Mesenchymal stem cell (in vitro differentiated cells and primary cell): ENCODE results near the gene CEACAM18.

ENCODE experiments used
- DNase-seq: peaks from one replicate; pipeline ENCODE4 v3.0.0-alpha.2; 2013
- H2AFZ ChIP-seq: one replicate; pipeline ENCODE4 v1.6.1; 2013; ENCODE audit warnings: low read depth, mild to moderate bottlenecking, control low read depth, inconsistent platforms, low read length, moderate library complexity
- H2AK5ac ChIP-seq: 2 replicates; pipeline ENCODE4 v1.6.1; 2013; ENCODE audit warnings: low read length, moderate library complexity, mild to moderate bottlenecking, inconsistent platforms; ENCODE audit not compliant: severe bottlenecking
- H2BK120ac ChIP-seq: one replicate; pipeline ENCODE4 v1.6.1; 2013; ENCODE audit warnings: low read depth, mild to moderate bottlenecking, inconsistent platforms, low read length, moderate library complexity
- H2BK12ac ChIP-seq, 2 experiments: one replicate each; pipeline ENCODE4 v1.6.1; 2013; ENCODE audit warnings: inconsistent platforms in 2 of 2, low read length in 2 of 2, mild to moderate bottlenecking in 2 of 2, moderate library complexity in 2 of 2, control low read depth in 1 of 2
- H2BK15ac ChIP-seq: one replicate; pipeline ENCODE4 v1.6.1; 2013; ENCODE audit warnings: mild to moderate bottlenecking, low read depth, inconsistent platforms; ENCODE audit not compliant: poor library complexity, severe bottlenecking
- H2BK5ac ChIP-seq: 2 replicates; pipeline ENCODE4 v1.6.1; 2013; ENCODE audit warnings: low read depth, mild to moderate bottlenecking, low read length, control low read depth, inconsistent platforms; ENCODE audit not compliant: poor library complexity, severe bottlenecking
- H3K14ac ChIP-seq, 2 experiments: one replicate each; pipeline ENCODE4 v1.6.1; 2013; ENCODE audit warnings: inconsistent platforms in 2 of 2, low read length in 2 of 2, control low read depth in 1 of 2, mild to moderate bottlenecking in 1 of 2, moderate library complexity in 1 of 2
- H3K18ac ChIP-seq, 2 experiments: one replicate each; pipeline ENCODE4 v1.6.1; 2013; ENCODE audit warnings: inconsistent platforms in 2 of 2, low read length in 2 of 2, control low read depth in 1 of 2, low read depth in 1 of 2, mild to moderate bottlenecking in 1 of 2
- H3K23ac ChIP-seq, 2 experiments: one replicate each; pipeline ENCODE4 v1.6.1; 2013; ENCODE audit warnings: inconsistent platforms in 2 of 2, low read length in 2 of 2, mild to moderate bottlenecking in 2 of 2, moderate library complexity in 2 of 2, control low read depth in 1 of 2
- H3K27ac ChIP-seq: 2 replicates; pipeline ENCODE4 v1.5.1; 2013; ENCODE audit warnings: mild to moderate bottlenecking, moderate library complexity, low read length, control low read depth, inconsistent platforms; ENCODE audit not compliant: poor library complexity, severe bottlenecking
- H3K27me3 ChIP-seq, 2 experiments: 2 replicates each; pipeline versions ENCODE4 v1.6.1 to v1.7.0; 2013; ENCODE audit warnings: low read length in 2 of 2, mild to moderate bottlenecking in 2 of 2, moderate library complexity in 2 of 2, control low read depth in 1 of 2, inconsistent platforms in 1 of 2; ENCODE audit not compliant: control insufficient read depth in 1 of 2, insufficient read depth in 1 of 2
- H3K36me3 ChIP-seq, 2 experiments: 2 replicates each; pipeline versions ENCODE4 v1.6.1 to v1.7.0; 2013; ENCODE audit warnings: low read length in 2 of 2, control low read depth in 1 of 2, inconsistent platforms in 1 of 2, low read depth in 1 of 2, mild to moderate bottlenecking in 1 of 2; ENCODE audit not compliant: insufficient read depth in 2 of 2, control insufficient read depth in 1 of 2
- H3K4ac ChIP-seq, 2 experiments: one replicate each; pipeline ENCODE4 v1.6.1; 2013; ENCODE audit warnings: inconsistent platforms in 2 of 2, low read length in 2 of 2, mild to moderate bottlenecking in 2 of 2, moderate library complexity in 2 of 2, control low read depth in 1 of 2, low read depth in 1 of 2
- H3K4me1 ChIP-seq: 2 replicates; pipeline ENCODE4 v1.6.1; 2013; ENCODE audit warnings: low read depth, low read length, control low read depth; ENCODE audit not compliant: control insufficient read depth, insufficient read depth
- H3K4me2 ChIP-seq: 2 replicates; pipeline ENCODE4 v1.6.1; 2013; ENCODE audit warnings: low read length, mild to moderate bottlenecking, inconsistent platforms; ENCODE audit not compliant: poor library complexity, severe bottlenecking
- H3K4me3 ChIP-seq, 2 experiments: 2 replicates each; pipeline versions ENCODE4 v1.5.1 to v1.7.0; 2013; ENCODE audit warnings: low read length in 2 of 2, mild to moderate bottlenecking in 2 of 2, control low read depth in 1 of 2, low read depth in 1 of 2; ENCODE audit not compliant: insufficient read depth in 1 of 2
- H3K79me1 ChIP-seq: replicated peaks from 2 replicates; pipeline ENCODE4 v1.6.1; 2013; ENCODE audit warnings: mild to moderate bottlenecking, control low read depth, low read length, inconsistent platforms; ENCODE audit not compliant: poor library complexity, severe bottlenecking
- H3K9ac ChIP-seq: 2 replicates; pipeline ENCODE4 v1.7.0; 2013; ENCODE audit warnings: mild to moderate bottlenecking, low read length, moderate library complexity
- H3K9me3 ChIP-seq: 2 replicates; pipeline ENCODE4 v1.7.0; 2013; ENCODE audit warnings: mild to moderate bottlenecking, low read length; ENCODE audit not compliant: control insufficient read depth
- H4K8ac ChIP-seq: one replicate; pipeline ENCODE4 v1.6.1; 2013; ENCODE audit warnings: inconsistent platforms, mild to moderate bottlenecking, low read length, moderate library complexity
- H4K91ac ChIP-seq: one replicate; pipeline ENCODE4 v1.6.1; 2013; ENCODE audit warnings: mild to moderate bottlenecking, low read length, inconsistent platforms
- WGBS: methylation state at CpG from one replicate; pipeline ENCODE4 v1.1.7; 2013; ENCODE audit warnings: mixed read lengths; 5-methylcytosine and 5-hydroxymethylcytosine counted together

CEACAM18 gene

GRCh38 chr19:51434456-51434855 lies 43.9 kb upstream of the CEACAM18 start:
- no peaks in the 10 kb centered on the region for H3K79me1 ChIP-seq
- H3K9ac ChIP-seq, result no peak overlapping the region
- no peak overlapping the region for H2BK12ac ChIP-seq
- WGBS, result 33% methylated on average over 1 of the region's 1 CpG
- no peak overlapping the region for H3K23ac ChIP-seq
- H2BK120ac ChIP-seq, result no peak overlapping the region
- H3K27ac ChIP-seq, result no peak overlapping the region
- no peak overlapping the region for H4K8ac ChIP-seq
- DNase-seq, result no peak
- H2BK15ac ChIP-seq, result no peak overlapping the region
- H2BK5ac ChIP-seq, result no peak overlapping the region
- no peaks in the 10 kb centered on the region for H3K9me3 ChIP-seq
- H3K36me3 ChIP-seq, result no peaks in the 10 kb centered on the region
- no peak overlapping the region for H2AK5ac ChIP-seq
- H3K27me3 ChIP-seq, result peaks cover 0 to 28% of the 10 kb centered on the region in 2 experiments
- no peak overlapping the region for H4K91ac ChIP-seq
- no peak overlapping the region for H3K4ac ChIP-seq
- no peak overlapping the region for H2AFZ ChIP-seq
- H3K4me2 ChIP-seq, result no peak overlapping the region
- H3K4me1 ChIP-seq, result no peaks in the 10 kb centered on the region
- no peak overlapping the region for H3K4me3 ChIP-seq
- no peak overlapping the region for H3K14ac ChIP-seq
- H3K18ac ChIP-seq, result no peak overlapping the region

GRCh38 chr19:51439021-51439465 lies 39.3 kb upstream of the CEACAM18 start:
- H3K9me3 ChIP-seq, result no peaks in the 10 kb centered on the region
- no peaks in the 10 kb centered on the region for H3K36me3 ChIP-seq
- no peak overlapping the region for H3K9ac ChIP-seq

GRCh38 chr19:51440052-51440451 lies 38.3 kb upstream of the CEACAM18 start:
- H2BK5ac ChIP-seq, result no peak overlapping the region
- no peak overlapping the region for H3K4me3 ChIP-seq
- H2BK15ac ChIP-seq, result no peak overlapping the region
- H4K8ac ChIP-seq, result no peak overlapping the region
- peaks cover 0 to 45% of the 10 kb centered on the region in 2 experiments for H3K27me3 ChIP-seq
- H3K4ac ChIP-seq, result no peak overlapping the region
- no peak overlapping the region for H3K4me2 ChIP-seq
- 47% methylated on average over 2 of the region's 2 CpGs for WGBS
- H2BK12ac ChIP-seq, result no peak overlapping the region
- no peak overlapping the region for H3K27ac ChIP-seq
- H2BK120ac ChIP-seq, result no peak overlapping the region
- no peak overlapping the region for H3K9ac ChIP-seq
- no peaks in the 10 kb centered on the region for H3K36me3 ChIP-seq
- no peak overlapping the region for H3K18ac ChIP-seq
- no peak overlapping the region for H3K14ac ChIP-seq
- H3K4me1 ChIP-seq, result no peaks in the 10 kb centered on the region
- no peak for DNase-seq
- no peak overlapping the region for H2AK5ac ChIP-seq
- H2AFZ ChIP-seq, result no peak overlapping the region
- H4K91ac ChIP-seq, result no peak overlapping the region
- H3K23ac ChIP-seq, result no peak overlapping the region
- H3K79me1 ChIP-seq, result no peaks in the 10 kb centered on the region
- H3K9me3 ChIP-seq, result no peaks in the 10 kb centered on the region

More at GRCh38 chr19:51439021-51439465, 39.3 kb upstream of the CEACAM18 start:
- H2BK120ac ChIP-seq, result no peak overlapping the region
- H3K4ac ChIP-seq, result no peak overlapping the region
- no peak overlapping the region for H2AFZ ChIP-seq
- no peak overlapping the region for H3K4me2 ChIP-seq
- H2AK5ac ChIP-seq, result no peak overlapping the region
- H3K4me3 ChIP-seq, result no peak overlapping the region
- WGBS, result 70% methylated on average over 4 of the region's 5 CpGs
- H3K27ac ChIP-seq, result no peak overlapping the region
- H3K4me1 ChIP-seq, result no peaks in the 10 kb centered on the region
- no peak overlapping the region for H3K23ac ChIP-seq
- no peak overlapping the region for H2BK15ac ChIP-seq
- no peaks in the 10 kb centered on the region for H3K79me1 ChIP-seq
- H2BK12ac ChIP-seq, result no peak overlapping the region
- H4K91ac ChIP-seq, result no peak overlapping the region
- H4K8ac ChIP-seq, result no peak overlapping the region
- H2BK5ac ChIP-seq, result no peak overlapping the region
- no peak for DNase-seq
- no peak overlapping the region for H3K18ac ChIP-seq
- H3K27me3 ChIP-seq, result peaks cover 0 to 45% of the 10 kb centered on the region in 2 experiments
- H3K14ac ChIP-seq, result no peak overlapping the region

GRCh38 chr19:51440846-51441409 lies 37.4 kb upstream of the CEACAM18 start:
- Histone ChIP-seq H3K23ac (no peak overlapping the region), H3K18ac (no peak overlapping the region), H2AK5ac (no peak overlapping the region), H3K14ac (no peak overlapping the region), H3K4ac (no peak overlapping the region), H3K4me2 (no peak overlapping the region), H3K9ac (peak overlapping the region; percentile 12), H3K79me1 (no peaks in the 10 kb centered on the region), H3K4me1 (no peaks in the 10 kb centered on the region), H2AFZ (no peak overlapping the region), H3K27ac (no peak overlapping the region), H4K8ac (no peak overlapping the region), H2BK120ac (no peak overlapping the region), H4K91ac (no peak overlapping the region), H3K27me3 (peaks cover 0 to 36% of the 10 kb centered on the region in 2 experiments), H2BK12ac (no peak overlapping the region), H2BK5ac (no peak overlapping the region), H2BK15ac (no peak overlapping the region), H3K36me3 (no peaks in the 10 kb centered on the region), H3K4me3 (no peak overlapping the region), H3K9me3 (no peaks in the 10 kb centered on the region)
- 34% methylated on average over 11 of the region's 11 CpGs for WGBS
- DNase-seq, result no peak
